ENCODE results near the gene ABL2.

ABL2 gene

GRCh38 chr1:179121159-179121938 lies 108.1 kb downstream of the ABL2 start:
- H2AFZ ChIP-seq: no peak overlapping the region
- H3K4me2 ChIP-seq (ENCODE audit: low read length): no peak overlapping the region
- no peak overlapping the region for H3K4me3 ChIP-seq (ENCODE audit: low read depth, low read length)
- TF ChIP-seq CTCF (IDR thresholded peaks at IDR 0.05): peak; percentile 38
- H3K36me3 ChIP-seq (ENCODE audit: control insufficient read depth, insufficient read depth, low read length): no peaks in the 10 kb centered on the region
- H3K9me3 ChIP-seq (ENCODE audit: control insufficient read depth, low read length): no peaks in the 10 kb centered on the region
- no peaks in the 10 kb centered on the region for H3K79me2 ChIP-seq
- no peaks in the 10 kb centered on the region for H3K4me1 ChIP-seq
- no peaks in the 10 kb centered on the region for H3K27me3 ChIP-seq (ENCODE audit: control insufficient read depth, insufficient read depth, low read length)
- H3K9ac ChIP-seq: no peak overlapping the region
- H3K27ac ChIP-seq: no peak overlapping the region

- Histone ChIP-seq H3K4me1 (no peaks in the 10 kb centered on the region), H3K9ac (no peak overlapping the region), H3K79me2 (no peaks in the 10 kb centered on the region), H2AFZ (no peak overlapping the region), H3K36me3 (ENCODE audit: control insufficient read depth, insufficient read depth, low read length) (no peaks in the 10 kb centered on the region), H3K27me3 (ENCODE audit: control insufficient read depth, insufficient read depth, low read length) (no peaks in the 10 kb centered on the region), H3K27ac (no peak overlapping the region), H3K4me3 (ENCODE audit: low read depth, low read length) (no peak overlapping the region), H3K4me2 (ENCODE audit: low read length) (no peak overlapping the region), H3K9me3 (ENCODE audit: control insufficient read depth, low read length) (no peaks in the 10 kb centered on the region)
- TF ChIP-seq CTCF (IDR thresholded peaks at IDR 0.05): no peak
Measured at GRCh38 chr1:179120736-179121135, 108.7 kb downstream of the ABL2 start.

- Histone ChIP-seq H3K79me2 (no peaks in the 10 kb centered on the region), H3K4me1 (no peaks in the 10 kb centered on the region), H2AFZ (no peak overlapping the region), H3K9me3 (ENCODE audit: control insufficient read depth, low read length) (no peaks in the 10 kb centered on the region), H3K27me3 (ENCODE audit: control insufficient read depth, insufficient read depth, low read length) (no peaks in the 10 kb centered on the region), H3K27ac (no peak overlapping the region), H3K9ac (no peak overlapping the region), H3K4me2 (ENCODE audit: low read length) (no peak overlapping the region), H3K4me3 (ENCODE audit: low read depth, low read length) (no peak overlapping the region), H3K36me3 (ENCODE audit: control insufficient read depth, insufficient read depth, low read length) (no peaks in the 10 kb centered on the region)
- no peak for TF ChIP-seq CTCF (IDR thresholded peaks at IDR 0.05)
Measured at GRCh38 chr1:179119513-179119912, 110.0 kb downstream of the ABL2 start.

GRCh38 chr1:179115181-179115580 lies 114.3 kb downstream of the ABL2 start:
- H3K4me1 ChIP-seq: no peaks in the 10 kb centered on the region
- no peak for TF ChIP-seq CTCF (IDR thresholded peaks at IDR 0.05)
- no peak overlapping the region for H3K4me3 ChIP-seq (ENCODE audit: low read depth, low read length)
- H3K9me3 ChIP-seq (ENCODE audit: control insufficient read depth, low read length): no peaks in the 10 kb centered on the region
- no peaks in the 10 kb centered on the region for H3K36me3 ChIP-seq (ENCODE audit: control insufficient read depth, insufficient read depth, low read length)
- H2AFZ ChIP-seq: no peak overlapping the region
- no peak overlapping the region for H3K4me2 ChIP-seq (ENCODE audit: low read length)
- H3K27ac ChIP-seq: no peak overlapping the region
- H3K79me2 ChIP-seq: no peaks in the 10 kb centered on the region
- H3K9ac ChIP-seq: no peak overlapping the region
- no peaks in the 10 kb centered on the region for H3K27me3 ChIP-seq (ENCODE audit: control insufficient read depth, insufficient read depth, low read length)

- H3K4me1 ChIP-seq: no peaks in the 10 kb centered on the region
- H3K4me3 ChIP-seq (ENCODE audit: low read depth, low read length): no peak overlapping the region
- H2AFZ ChIP-seq: no peak overlapping the region
- H3K9me3 ChIP-seq (ENCODE audit: control insufficient read depth, low read length): no peaks in the 10 kb centered on the region
- H3K36me3 ChIP-seq (ENCODE audit: control insufficient read depth, insufficient read depth, low read length): no peaks in the 10 kb centered on the region
- no peak for TF ChIP-seq CTCF (IDR thresholded peaks at IDR 0.05)
- H3K27ac ChIP-seq: no peak overlapping the region
- H3K4me2 ChIP-seq (ENCODE audit: low read length): no peak overlapping the region
- no peaks in the 10 kb centered on the region for H3K27me3 ChIP-seq (ENCODE audit: control insufficient read depth, insufficient read depth, low read length)
- H3K79me2 ChIP-seq: no peaks in the 10 kb centered on the region
- no peak overlapping the region for H3K9ac ChIP-seq
Measured at GRCh38 chr1:179108644-179109043, 120.8 kb downstream of the ABL2 start.

All from parathyroid adenoma (tissue), 2 donors.